GM23338 (cell line): ENCODE measurements around the gene ELMO2. TPM values are rescaled to one million over a fixed set of nuclear protein-coding genes. Genes with fewer than 3 reads are reported as not detected.

Experiments used
- ATAC-seq: fragments of 200-7000 bp; cut with Tn5 transposase; 3 replicates; pipeline ENCODE4 v1.9.1; 2020
- DNase-seq: peaks from one replicate; pipeline ENCODE4 v3.0.0-alpha.2; 2015; ENCODE audit warnings: low spot score
- H2AFZ ChIP-seq: fragments of 200-600 bp; sonication (generic); 2 replicates; pipeline ENCODE4 v1.8.0; 2016; ENCODE audit warnings: antibody characterized with exemption, mild to moderate bottlenecking, moderate library complexity
- H3F3A ChIP-seq: fragments of 200-600 bp; sonication (generic); replicated peaks from 2 replicates; pipeline ENCODE4 v1.8.0; 2017; ENCODE audit warnings: antibody characterized with exemption, mixed run types, low read depth
- H3K27ac ChIP-seq: fragments of 200-600 bp; sonication (generic); 2 replicates; pipeline ENCODE4 v1.6.1; 2016; ENCODE audit warnings: low read depth
- H3K27me3 ChIP-seq: fragments of 200-600 bp; sonication (generic); 2 replicates; pipeline ENCODE4 v1.8.0; 2016; ENCODE audit warnings: mild to moderate bottlenecking, mixed run types, moderate library complexity; ENCODE audit not compliant: insufficient read depth
- H3K36me3 ChIP-seq: fragments of 200-600 bp; sonication (generic); 2 replicates; pipeline ENCODE4 v1.8.0; 2016; ENCODE audit warnings: mild to moderate bottlenecking; ENCODE audit not compliant: insufficient read depth
- H3K4me1 ChIP-seq: fragments of 200-600 bp; sonication (generic); 2 replicates; pipeline ENCODE4 v1.8.0; 2016; ENCODE audit warnings: mild to moderate bottlenecking, moderate library complexity; ENCODE audit not compliant: insufficient read depth
- H3K4me2 ChIP-seq: fragments of 200-600 bp; sonication (generic); 2 replicates; pipeline ENCODE4 v1.7.1; 2017; ENCODE audit warnings: mixed run types
- H3K4me3 ChIP-seq: fragments of 200-600 bp; sonication (generic); 2 replicates; pipeline ENCODE4 v1.6.1; 2016; ENCODE audit warnings: mixed run types
- H3K79me2 ChIP-seq: fragments of 200-600 bp; sonication (generic); replicated peaks from 2 replicates; pipeline ENCODE4 v1.8.0; 2017; ENCODE audit warnings: mild to moderate bottlenecking; ENCODE audit not compliant: insufficient read depth
- H3K9me2 ChIP-seq: fragments of 200-600 bp; sonication (generic); 2 replicates; pipeline ENCODE4 v1.8.0; 2017; ENCODE audit not compliant: insufficient read depth
- H4K20me1 ChIP-seq: fragments of 200-600 bp; sonication (generic); replicated peaks from 2 replicates; pipeline ENCODE4 v1.8.0; 2017; ENCODE audit warnings: mild to moderate bottlenecking; ENCODE audit not compliant: insufficient read depth
- H3K27ac Mint-ChIP-seq: 2 replicates; pipeline ENCODE4 v1.8.0; 2020; ENCODE audit warnings: inconsistent platforms, mild to moderate bottlenecking, moderate library complexity, mixed read lengths
- H3K27me3 Mint-ChIP-seq: 3 replicates; pipeline ENCODE4 v1.8.0; 2022; ENCODE audit warnings: low read depth, mild to moderate bottlenecking, moderate library complexity, mixed read lengths, inconsistent platforms; ENCODE audit not compliant: insufficient read depth, poor library complexity
- H3K36me3 Mint-ChIP-seq: 3 replicates; pipeline ENCODE4 v1.8.0; 2021; ENCODE audit warnings: low read depth, mild to moderate bottlenecking, inconsistent platforms, moderate library complexity, mixed read lengths
- H3K4me1 Mint-ChIP-seq: 3 replicates; pipeline ENCODE4 v1.8.0; 2020; ENCODE audit warnings: mild to moderate bottlenecking, inconsistent platforms, mixed read lengths
- H3K4me3 Mint-ChIP-seq: 3 replicates; pipeline ENCODE4 v1.8.0; 2021; ENCODE audit warnings: moderate library complexity, mild to moderate bottlenecking, inconsistent platforms, mixed read lengths
- H3K9me3 Mint-ChIP-seq: 3 replicates; pipeline ENCODE4 v1.8.0; 2020; ENCODE audit warnings: moderate library complexity, mild to moderate bottlenecking, inconsistent platforms, mixed read lengths
- CREB1 ChIP-seq: fragments of 250-450 bp; sonication (Bioruptor Pico); IDR thresholded peaks from 2 replicates; pipeline ENCODE4 v1.5.0; 2020; ENCODE audit warnings: low read depth, mild to moderate bottlenecking, moderate library complexity
- EZH2 ChIP-seq: fragments of 200-600 bp; sonication (generic); IDR thresholded peaks from one replicate; pipeline ENCODE4 v1.8.0; 2017; ENCODE audit warnings: antibody characterized with exemption, mild to moderate bottlenecking, low read depth; ENCODE audit not compliant: unreplicated experiment
- EZH2phosphoT487 ChIP-seq: fragments of 200-600 bp; sonication (generic); IDR thresholded peaks from one replicate; pipeline ENCODE4 v1.8.1; 2018; ENCODE audit warnings: antibody characterized with exemption; ENCODE audit not compliant: unreplicated experiment
- JUNB ChIP-seq: IDR thresholded peaks from one replicate; pipeline ENCODE4 v1.6.1; 2016; ENCODE audit warnings: antibody characterized with exemption; ENCODE audit not compliant: unreplicated experiment
- NANOG ChIP-seq: IDR thresholded peaks from 2 replicates; pipeline ENCODE4 v1.6.1; 2016; ENCODE audit warnings: antibody characterized with exemption, borderline replicate concordance
- POLR2AphosphoS5 ChIP-seq: IDR thresholded peaks from 2 replicates; pipeline ENCODE4 v1.6.1; 2016; ENCODE audit warnings: antibody characterized with exemption, low read depth
- STAT1 ChIP-seq: IDR thresholded peaks from one replicate; pipeline ENCODE4 v1.6.1; 2016; ENCODE audit warnings: antibody characterized with exemption; ENCODE audit not compliant: unreplicated experiment
- ZNF114 ChIP-seq: fragments of 250-450 bp; sonication (Bioruptor Pico); IDR thresholded peaks from 2 replicates; pipeline ENCODE4 v1.5.0; 2020; ENCODE audit warnings: mild to moderate bottlenecking, moderate library complexity
- polyA plus RNA-seq: library from polyadenylated mRNA; unstranded; fragments of >200 nt; fragmentation: Nextera tagmentation; extraction: Ambion mirVana; gene quantifications from 2 replicates; pipeline ENCODE4 v1.2.1, GENCODE V29; 2016
- total RNA-seq: library from RNA; depleted of rRNA; stranded (reverse); fragments of >200 nt; shearing (Covaris generic); gene quantifications from 2 replicates; pipeline ENCODE4 v1.2.3, GENCODE V29; 2014
- TF ChIP-seq, protein P1 (sequence below): fragments of 250-450 bp; sonication (Bioruptor Pico); IDR thresholded peaks from 2 replicates; pipeline ENCODE4 v1.5.0; 2020; ENCODE audit warnings: mild to moderate bottlenecking, moderate library complexity

Gene ELMO2
- total and polyA plus RNA-seq, 2 experiments from 2014 or later, result 15.1 to 44.1 TPM

DNA sequence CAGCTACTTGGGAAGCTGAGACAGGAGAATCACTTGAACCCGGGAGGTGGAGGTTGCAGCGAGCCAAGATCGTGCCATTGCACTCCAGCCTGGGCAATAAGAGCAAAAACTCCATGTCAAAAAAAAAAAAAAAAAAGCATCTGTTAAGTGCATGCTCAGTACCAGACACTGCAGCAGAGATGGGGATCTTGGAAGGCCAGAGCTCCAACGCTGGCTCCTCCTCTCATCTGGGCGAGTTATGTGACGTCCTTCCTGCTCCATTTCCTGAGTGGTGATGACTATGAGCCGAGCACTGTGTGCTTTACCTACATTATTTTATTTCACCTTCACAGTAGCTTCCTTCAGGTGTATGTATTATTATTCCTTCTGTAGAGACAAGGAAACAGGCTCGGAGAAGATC, 59.6 kb downstream of the ELMO2 start (continued):
- TF ChIP-seq, protein P1, sequence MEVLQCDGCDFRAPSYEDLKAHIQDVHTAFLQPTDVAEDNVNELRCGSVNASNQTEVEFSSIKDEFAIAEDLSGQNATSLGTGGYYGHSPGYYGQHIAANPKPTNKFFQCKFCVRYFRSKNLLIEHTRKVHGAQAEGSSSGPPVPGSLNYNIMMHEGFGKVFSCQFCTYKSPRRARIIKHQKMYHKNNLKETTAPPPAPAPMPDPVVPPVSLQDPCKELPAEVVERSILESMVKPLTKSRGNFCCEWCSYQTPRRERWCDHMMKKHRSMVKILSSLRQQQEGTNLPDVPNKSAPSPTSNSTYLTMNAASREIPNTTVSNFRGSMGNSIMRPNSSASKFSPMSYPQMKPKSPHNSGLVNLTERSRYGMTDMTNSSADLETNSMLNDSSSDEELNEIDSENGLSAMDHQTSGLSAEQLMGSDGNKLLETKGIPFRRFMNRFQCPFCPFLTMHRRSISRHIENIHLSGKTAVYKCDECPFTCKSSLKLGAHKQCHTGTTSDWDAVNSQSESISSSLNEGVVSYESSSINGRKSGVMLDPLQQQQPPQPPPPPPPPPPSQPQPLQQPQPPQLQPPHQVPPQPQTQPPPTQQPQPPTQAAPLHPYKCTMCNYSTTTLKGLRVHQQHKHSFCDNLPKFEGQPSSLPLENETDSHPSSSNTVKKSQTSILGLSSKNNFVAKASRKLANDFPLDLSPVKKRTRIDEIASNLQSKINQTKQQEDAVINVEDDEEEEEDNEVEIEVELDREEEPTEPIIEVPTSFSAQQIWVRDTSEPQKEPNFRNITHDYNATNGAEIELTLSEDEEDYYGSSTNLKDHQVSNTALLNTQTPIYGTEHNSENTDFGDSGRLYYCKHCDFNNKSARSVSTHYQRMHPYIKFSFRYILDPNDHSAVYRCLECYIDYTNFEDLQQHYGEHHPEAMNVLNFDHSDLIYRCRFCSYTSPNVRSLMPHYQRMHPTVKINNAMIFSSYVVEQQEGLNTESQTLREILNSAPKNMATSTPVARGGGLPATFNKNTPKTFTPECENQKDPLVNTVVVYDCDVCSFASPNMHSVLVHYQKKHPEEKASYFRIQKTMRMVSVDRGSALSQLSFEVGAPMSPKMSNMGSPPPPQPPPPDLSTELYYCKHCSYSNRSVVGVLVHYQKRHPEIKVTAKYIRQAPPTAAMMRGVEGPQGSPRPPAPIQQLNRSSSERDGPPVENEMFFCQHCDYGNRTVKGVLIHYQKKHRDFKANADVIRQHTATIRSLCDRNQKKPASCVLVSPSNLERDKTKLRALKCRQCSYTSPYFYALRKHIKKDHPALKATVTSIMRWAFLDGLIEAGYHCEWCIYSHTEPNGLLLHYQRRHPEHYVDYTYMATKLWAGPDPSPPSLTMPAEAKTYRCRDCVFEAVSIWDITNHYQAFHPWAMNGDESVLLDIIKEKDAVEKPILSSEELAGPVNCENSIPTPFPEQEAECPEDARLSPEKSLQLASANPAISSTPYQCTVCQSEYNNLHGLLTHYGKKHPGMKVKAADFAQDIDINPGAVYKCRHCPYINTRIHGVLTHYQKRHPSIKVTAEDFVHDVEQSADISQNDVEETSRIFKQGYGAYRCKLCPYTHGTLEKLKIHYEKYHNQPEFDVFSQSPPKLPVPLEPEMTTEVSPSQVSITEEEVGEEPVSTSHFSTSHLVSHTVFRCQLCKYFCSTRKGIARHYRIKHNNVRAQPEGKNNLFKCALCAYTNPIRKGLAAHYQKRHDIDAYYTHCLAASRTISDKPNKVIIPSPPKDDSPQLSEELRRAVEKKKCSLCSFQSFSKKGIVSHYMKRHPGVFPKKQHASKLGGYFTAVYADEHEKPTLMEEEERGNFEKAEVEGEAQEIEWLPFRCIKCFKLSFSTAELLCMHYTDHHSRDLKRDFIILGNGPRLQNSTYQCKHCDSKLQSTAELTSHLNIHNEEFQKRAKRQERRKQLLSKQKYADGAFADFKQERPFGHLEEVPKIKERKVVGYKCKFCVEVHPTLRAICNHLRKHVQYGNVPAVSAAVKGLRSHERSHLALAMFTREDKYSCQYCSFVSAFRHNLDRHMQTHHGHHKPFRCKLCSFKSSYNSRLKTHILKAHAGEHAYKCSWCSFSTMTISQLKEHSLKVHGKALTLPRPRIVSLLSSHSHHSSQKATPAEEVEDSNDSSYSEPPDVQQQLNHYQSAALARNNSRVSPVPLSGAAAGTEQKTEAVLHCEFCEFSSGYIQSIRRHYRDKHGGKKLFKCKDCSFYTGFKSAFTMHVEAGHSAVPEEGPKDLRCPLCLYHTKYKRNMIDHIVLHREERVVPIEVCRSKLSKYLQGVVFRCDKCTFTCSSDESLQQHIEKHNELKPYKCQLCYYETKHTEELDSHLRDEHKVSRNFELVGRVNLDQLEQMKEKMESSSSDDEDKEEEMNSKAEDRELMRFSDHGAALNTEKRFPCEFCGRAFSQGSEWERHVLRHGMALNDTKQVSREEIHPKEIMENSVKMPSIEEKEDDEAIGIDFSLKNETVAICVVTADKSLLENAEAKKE (CRISPR knock-in tag), result no peak
- no peak for TF ChIP-seq EZH2
- no peak for TF ChIP-seq CREB1 (CRISPR knock-in tag)

DNA sequence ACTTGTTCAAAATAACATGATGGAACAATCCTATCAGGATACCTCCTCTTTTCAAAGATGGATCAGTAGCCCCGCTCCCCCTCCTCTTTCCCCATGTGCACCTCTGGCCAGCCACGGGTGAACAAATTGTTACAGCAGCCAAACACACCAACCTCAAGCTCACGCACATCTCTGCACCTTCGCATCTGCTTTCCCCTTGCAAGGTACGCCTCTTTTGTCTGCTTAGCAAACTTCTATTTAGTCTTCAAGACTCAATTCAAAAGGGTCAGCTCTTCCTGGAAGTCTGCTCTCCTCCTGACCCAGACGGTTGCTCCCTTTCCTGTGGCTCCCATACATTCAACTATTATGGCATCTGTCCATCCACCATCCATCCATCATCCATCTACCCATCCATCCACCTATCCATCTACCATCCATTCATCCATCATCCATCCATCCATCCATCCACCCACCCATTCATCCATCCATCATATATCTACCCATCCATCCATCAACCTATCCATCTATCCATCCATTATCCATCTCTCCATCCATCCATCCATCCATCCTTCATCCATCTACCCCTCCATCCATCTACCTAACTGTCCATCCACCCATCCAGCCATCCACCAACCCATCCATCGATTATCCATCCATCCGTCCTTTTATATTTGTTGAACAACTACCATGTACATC, 61.8 kb downstream of the ELMO2 start:
- no peak overlapping the region for H3K27ac ChIP-seq
- Mint-ChIP-seq H3K9me3 (no peaks in the 10 kb centered on the region), H3K27me3 (peaks cover 20% of the 10 kb centered on the region), H3K4me3 (no peak overlapping the region), H3K4me1 (peaks cover 38% of the 10 kb centered on the region), H3K36me3 (peaks cover 5% of the 10 kb centered on the region; the same call in 1 of the 3 replicates), H3K27ac (no peak overlapping the region)
- DNase-seq (no peak), ATAC-seq (no peak)
- no peaks in the 10 kb centered on the region; the same call in 1 of the 2 replicates for H4K20me1 ChIP-seq
- H3K4me1 ChIP-seq, result peaks cover 7% of the 10 kb centered on the region; the same call in 1 of the 2 replicates
- H3F3A ChIP-seq, result 0 out of 2 replicates have a peak, but pooled peaks cover 2% of the 10 kb centered on the region
- H3K36me3 ChIP-seq, result no peaks in the 10 kb centered on the region
- H2AFZ ChIP-seq, result no peak overlapping the region
- no peak for TF ChIP-seq EZH2
- no peak for TF ChIP-seq POLR2AphosphoS5
- TF ChIP-seq STAT1, result no peak
- TF ChIP-seq, protein P1 (CRISPR knock-in tag), result no peak
- no peak for TF ChIP-seq CREB1 (CRISPR knock-in tag)
- TF ChIP-seq ZNF114, result no peak
- no peak for TF ChIP-seq JUNB
- TF ChIP-seq NANOG, result no peak
- TF ChIP-seq EZH2phosphoT487, result no peak
- H3K4me2 ChIP-seq, result no peak overlapping the region
- no peaks in the 10 kb centered on the region for H3K79me2 ChIP-seq
- H3K9me2 ChIP-seq, result no peaks in the 10 kb centered on the region
- no peak overlapping the region for H3K4me3 ChIP-seq
- H3K27me3 ChIP-seq, result peaks cover 9% of the 10 kb centered on the region; the same call in 1 of the 2 replicates
